Peyer's patch (tissue), 4 donors: ENCODE results near the gene PNO1. TPM values are rescaled to one million over a fixed set of nuclear protein-coding genes. Genes with fewer than 3 reads are reported as not detected.

Experiments used
- DNase-seq, 3 donors: peaks; one replicate each; pipeline ENCODE4 v3.0.0-alpha.2; 2017 to 2019
- H3K27ac ChIP-seq, 4 donors: fragments of 200-600 bp; sonication (generic); one replicate each; pipeline ENCODE4 v1.5.1; 2016 to 2019
- H3K27me3 ChIP-seq, 2 donors: fragments of 200-600 bp; sonication (generic); one replicate each; pipeline ENCODE4 v1.5.1; 2019
- H3K36me3 ChIP-seq, 3 donors: fragments of 200-600 bp; sonication (generic); one replicate each; pipeline ENCODE4 v1.5.1; 2016 to 2019
- H3K4me1 ChIP-seq, 4 donors: fragments of 200-600 bp; sonication (generic); one replicate each; pipeline ENCODE4 v1.5.1; 2016 to 2019
- H3K4me3 ChIP-seq, 4 donors: fragments of 200-600 bp; sonication (generic); 1 replicate in 3 of 4; 2 replicates in 1 of 4; pipeline ENCODE4 v1.5.1; 2016 to 2019; ENCODE audit warnings: mild to moderate bottlenecking in 1 of 4
- H3K9me3 ChIP-seq, 4 donors: fragments of 200-600 bp; sonication (generic); one replicate each; pipeline ENCODE4 v1.5.1; 2016 to 2019; ENCODE audit warnings: mild to moderate bottlenecking in 1 of 4
- POLR2A ChIP-seq, 2 donors: fragments of 450-650 bp; IDR thresholded peaks; one replicate each; pipeline ENCODE4 v1.5.1; 2017; ENCODE audit warnings: antibody characterized with exemption in 2 of 2, mild to moderate bottlenecking in 2 of 2, moderate library complexity in 2 of 2
- total RNA-seq, 4 donors: library from RNA; depleted of rRNA; stranded (reverse); fragments of >200 nt; gene quantifications; one replicate each; pipeline ENCODE4 v1.1.0, GENCODE V29; 2016
- TF ChIP-seq, protein P1 (sequence below), 6 experiments: fragments of 450-650 bp in 4 of 6; fragments of 200-600 bp in 2 of 6; sonication (generic) in 1 of 6; IDR thresholded peaks; one replicate each; pipeline ENCODE4 v1.5.1; 2017 to 2019; ENCODE audit warnings: antibody characterized with exemption in 6 of 6, mild to moderate bottlenecking in 3 of 6, moderate library complexity in 1 of 6

Gene PNO1
- total RNA-seq, 4 donors from 2014 or later, result 4.9 to 14.9 (median 5.7) TPM

- peaks cover 0 to 38% (median 6%) of the 10 kb centered on the region in 4 donors for H3K4me1 ChIP-seq
- H3K9me3 ChIP-seq, result no peaks in the 10 kb centered on the region
- DNase-seq, result no peak
- no peaks in the 10 kb centered on the region for H3K27me3 ChIP-seq
- H3K4me3 ChIP-seq, result no peak overlapping the region
- H3K27ac ChIP-seq, result no peak overlapping the region
- TF ChIP-seq, protein P1, sequence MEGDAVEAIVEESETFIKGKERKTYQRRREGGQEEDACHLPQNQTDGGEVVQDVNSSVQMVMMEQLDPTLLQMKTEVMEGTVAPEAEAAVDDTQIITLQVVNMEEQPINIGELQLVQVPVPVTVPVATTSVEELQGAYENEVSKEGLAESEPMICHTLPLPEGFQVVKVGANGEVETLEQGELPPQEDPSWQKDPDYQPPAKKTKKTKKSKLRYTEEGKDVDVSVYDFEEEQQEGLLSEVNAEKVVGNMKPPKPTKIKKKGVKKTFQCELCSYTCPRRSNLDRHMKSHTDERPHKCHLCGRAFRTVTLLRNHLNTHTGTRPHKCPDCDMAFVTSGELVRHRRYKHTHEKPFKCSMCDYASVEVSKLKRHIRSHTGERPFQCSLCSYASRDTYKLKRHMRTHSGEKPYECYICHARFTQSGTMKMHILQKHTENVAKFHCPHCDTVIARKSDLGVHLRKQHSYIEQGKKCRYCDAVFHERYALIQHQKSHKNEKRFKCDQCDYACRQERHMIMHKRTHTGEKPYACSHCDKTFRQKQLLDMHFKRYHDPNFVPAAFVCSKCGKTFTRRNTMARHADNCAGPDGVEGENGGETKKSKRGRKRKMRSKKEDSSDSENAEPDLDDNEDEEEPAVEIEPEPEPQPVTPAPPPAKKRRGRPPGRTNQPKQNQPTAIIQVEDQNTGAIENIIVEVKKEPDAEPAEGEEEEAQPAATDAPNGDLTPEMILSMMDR (IDR thresholded peaks at IDR 0.05), result no peak
- TF ChIP-seq POLR2A (IDR thresholded peaks at IDR 0.05), result no peak
- H3K36me3 ChIP-seq, result no peaks in the 10 kb centered on the region
Measured at GRCh38 chr2:68193787-68194372, 36.2 kb downstream of the PNO1 start.

DNA sequence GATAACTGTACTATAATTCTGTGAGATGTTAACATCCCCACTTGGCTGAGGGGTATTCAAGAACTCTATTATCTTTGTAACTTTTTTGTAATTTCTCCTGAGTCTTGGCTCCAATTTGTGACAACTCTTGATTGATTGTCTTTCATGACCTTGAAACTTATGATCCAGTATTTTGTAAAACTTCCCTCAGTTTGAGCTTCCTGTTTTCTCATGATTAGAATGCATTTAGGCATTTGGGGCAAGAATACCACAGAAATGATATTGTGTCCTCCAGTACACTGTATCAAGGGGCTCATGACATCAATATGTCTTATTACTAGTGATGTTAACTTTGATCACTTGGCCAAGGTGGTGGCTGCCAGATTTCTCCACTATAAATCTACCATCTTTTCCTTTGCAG, 37.4 kb downstream of the PNO1 start:
- no peak overlapping the region for H3K4me3 ChIP-seq
- H3K27me3 ChIP-seq, result no peaks in the 10 kb centered on the region
- no peaks in the 10 kb centered on the region for H3K9me3 ChIP-seq
- no peak for TF ChIP-seq POLR2A (IDR thresholded peaks at IDR 0.05)
- TF ChIP-seq, protein P1 (IDR thresholded peaks at IDR 0.05), result no peak
- no peak for DNase-seq
- no peaks in the 10 kb centered on the region for H3K36me3 ChIP-seq
- no peak overlapping the region for H3K27ac ChIP-seq
- H3K4me1 ChIP-seq, result peaks cover 0 to 34% (median 6%) of the 10 kb centered on the region in 4 donors

DNA sequence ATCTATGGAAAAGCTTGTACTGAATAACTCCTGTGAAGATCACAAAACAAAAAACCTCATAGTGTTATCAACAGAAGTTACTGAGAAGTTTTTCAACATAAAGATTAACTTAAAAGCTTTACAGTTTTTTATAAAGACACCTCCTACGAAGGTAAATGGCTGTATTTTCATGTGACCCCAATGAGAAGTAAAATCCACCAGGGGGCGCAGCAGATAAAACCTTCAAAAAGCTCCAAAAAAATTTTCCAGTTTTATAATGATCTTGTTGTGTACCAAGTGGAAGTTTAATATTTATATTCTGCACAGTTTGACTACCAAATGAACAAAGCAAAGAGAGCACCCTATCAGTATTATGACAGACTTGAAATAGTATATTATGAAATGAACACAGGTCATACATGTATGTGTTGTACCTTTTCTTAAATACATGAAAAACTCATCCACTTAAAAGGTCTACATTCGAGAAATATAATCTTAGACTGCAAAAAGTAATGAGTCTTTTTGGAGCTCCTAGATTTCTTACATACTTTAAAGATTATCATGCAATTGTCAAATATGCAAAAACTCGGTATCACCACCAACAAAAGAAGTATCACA, 38.5 kb downstream of the PNO1 start:
- Histone ChIP-seq H3K4me1 (peaks cover 0 to 25% (median 6%) of the 10 kb centered on the region in 4 donors), H3K36me3 (no peaks in the 10 kb centered on the region), H3K27ac (no peak overlapping the region), H3K27me3 (no peaks in the 10 kb centered on the region), H3K4me3 (no peak overlapping the region), H3K9me3 (no peaks in the 10 kb centered on the region)
- peak in 2 of 3 donors; percentile 45 to 76 for DNase-seq
- TF ChIP-seq, protein P1 (IDR thresholded peaks at IDR 0.05), result peak in 4 of 6 experiments; percentile 63 to 88 (median 68)
- TF ChIP-seq POLR2A (IDR thresholded peaks at IDR 0.05), result no peak

DNA sequence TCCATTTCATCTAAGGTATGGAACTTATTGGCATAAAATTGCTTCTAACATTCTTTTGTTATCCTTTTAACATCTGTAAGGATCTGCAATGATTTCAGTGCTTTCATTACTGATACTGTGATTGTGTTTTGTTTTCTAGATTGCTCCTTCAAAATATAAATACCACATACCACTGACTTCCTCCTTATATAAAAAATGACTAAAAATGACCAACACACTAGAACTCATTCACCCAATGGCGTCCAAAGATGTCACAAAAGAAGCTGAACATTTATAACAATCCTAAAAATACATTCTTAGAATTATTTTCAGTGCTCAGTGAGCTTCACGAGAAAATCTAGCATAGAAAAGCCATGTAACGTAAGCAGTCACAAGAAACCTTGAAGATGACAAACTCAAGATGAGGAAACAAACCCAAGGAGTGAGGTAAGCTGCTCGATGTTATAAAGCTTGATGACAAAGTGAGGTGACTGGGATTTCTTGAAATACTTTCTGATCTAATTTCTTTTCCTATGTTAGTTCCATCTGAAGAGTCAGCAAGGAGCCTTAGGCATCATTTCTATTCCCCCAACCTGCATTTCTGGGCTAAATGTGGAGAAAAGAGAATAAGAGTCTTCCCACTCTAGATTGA, 42.6 kb downstream of the PNO1 start:
- H3K9me3 ChIP-seq, result no peaks in the 10 kb centered on the region
- no peak overlapping the region for H3K4me3 ChIP-seq
- no peak for DNase-seq
- no peaks in the 10 kb centered on the region for H3K27me3 ChIP-seq
- H3K4me1 ChIP-seq, result peaks cover 0 to 7% (median 0%) of the 10 kb centered on the region in 4 donors
- no peak overlapping the region for H3K27ac ChIP-seq
- TF ChIP-seq POLR2A (IDR thresholded peaks at IDR 0.05), result no peak
- TF ChIP-seq, protein P1 (IDR thresholded peaks at IDR 0.05), result no peak
- H3K36me3 ChIP-seq, result no peaks in the 10 kb centered on the region

DNA sequence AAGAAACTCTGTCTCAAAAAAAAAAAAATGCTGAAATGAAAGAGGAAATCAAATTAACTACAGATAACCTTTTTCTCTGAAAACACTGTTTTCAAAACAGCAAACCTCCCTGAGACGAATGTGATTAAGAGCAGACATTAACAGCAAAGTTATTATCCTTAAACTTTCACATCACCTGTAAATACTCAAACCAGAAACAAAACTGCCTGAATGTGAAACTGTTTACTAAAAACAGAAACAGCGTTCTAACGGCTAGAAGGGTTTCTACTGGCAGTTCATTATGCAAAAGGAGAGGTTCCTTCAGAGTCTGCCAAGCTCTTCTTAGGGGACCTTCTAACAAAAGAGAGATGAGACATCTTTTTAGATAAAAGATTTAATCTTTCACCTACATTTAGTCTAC, 45.9 kb downstream of the PNO1 start:
- no peaks in the 10 kb centered on the region for H3K9me3 ChIP-seq
- no peak for DNase-seq
- peaks cover 0 to 10% (median 3%) of the 10 kb centered on the region in 4 donors for H3K4me1 ChIP-seq
- no peak overlapping the region for H3K27ac ChIP-seq
- H3K4me3 ChIP-seq, result no peak overlapping the region
- H3K27me3 ChIP-seq, result no peaks in the 10 kb centered on the region
- no peaks in the 10 kb centered on the region for H3K36me3 ChIP-seq
- TF ChIP-seq, protein P1 (IDR thresholded peaks at IDR 0.05), result no peak
- TF ChIP-seq POLR2A (IDR thresholded peaks at IDR 0.05), result no peak
